HFF-Myc (cell line): ENCODE data around the gene PIK3R3.
"Not testable (repeated sequence)": the region's sequence is repeated elsewhere in the genome, so short reads cannot be mapped to it uniquely, and the experiment has no call there.

Experiments used
- DNase-seq: peaks from one replicate; pipeline ENCODE4 v3.0.0-alpha.2; 2011; ENCODE audit warnings: low read depth; ENCODE audit errors: extremely low read depth
- H3K4me3 ChIP-seq: replicated peaks from 2 replicates; pipeline ENCODE4 v1.5.1; 2011; ENCODE audit warnings: low read depth, mild to moderate bottlenecking, control low read depth, low read length
- CTCF ChIP-seq: IDR thresholded peaks from 2 replicates; pipeline ENCODE4 v1.5.1; 2012; ENCODE audit warnings: mild to moderate bottlenecking, low read depth, low read length, control low read depth; ENCODE audit errors: missing control alignments

PIK3R3 gene

GRCh38 chr1:46110521-46110920 lies 21.9 kb downstream of the PIK3R3 start:
- H3K4me3 ChIP-seq = no peak overlapping the region
- no peak for DNase-seq
- no peak for TF ChIP-seq CTCF

- DNase-seq = no peak
- no peak overlapping the region for H3K4me3 ChIP-seq
- TF ChIP-seq CTCF = no peak
These were observed 29.5 kb downstream of the PIK3R3 start for GRCh38 chr1:46102769-46103476.

- no peak overlapping the region for H3K4me3 ChIP-seq
- DNase-seq = no peak
- no peak for TF ChIP-seq CTCF
These were observed 33.2 kb downstream of the PIK3R3 start for GRCh38 chr1:46099215-46099614.

- TF ChIP-seq CTCF = no peak
- no peak for DNase-seq
- no peak overlapping the region for H3K4me3 ChIP-seq
These were observed 34.3 kb downstream of the PIK3R3 start for GRCh38 chr1:46098027-46098712.

- H3K4me3 ChIP-seq = no peak overlapping the region
- DNase-seq = no peak
- no peak for TF ChIP-seq CTCF
These were observed 35.3 kb downstream of the PIK3R3 start for GRCh38 chr1:46097149-46097472.

GRCh38 chr1:46096269-46097148 lies 35.9 kb downstream of the PIK3R3 start:
- no peak for TF ChIP-seq CTCF
- DNase-seq = no peak
- H3K4me3 ChIP-seq = no peak overlapping the region

- DNase-seq, H3K4me3 ChIP-seq: not testable (repeated sequence)
These were observed 37.3 kb downstream of the PIK3R3 start for GRCh38 chr1:46095110-46095509.
